SW480 (cell line): Measurements from ENCODE around the gene NAV2.

Experiments
- DNase-seq: peaks from one replicate; pipeline ENCODE4 v3.0.0-alpha.2; 2016; ENCODE audit warnings: low spot score

Gene NAV2

DNA sequence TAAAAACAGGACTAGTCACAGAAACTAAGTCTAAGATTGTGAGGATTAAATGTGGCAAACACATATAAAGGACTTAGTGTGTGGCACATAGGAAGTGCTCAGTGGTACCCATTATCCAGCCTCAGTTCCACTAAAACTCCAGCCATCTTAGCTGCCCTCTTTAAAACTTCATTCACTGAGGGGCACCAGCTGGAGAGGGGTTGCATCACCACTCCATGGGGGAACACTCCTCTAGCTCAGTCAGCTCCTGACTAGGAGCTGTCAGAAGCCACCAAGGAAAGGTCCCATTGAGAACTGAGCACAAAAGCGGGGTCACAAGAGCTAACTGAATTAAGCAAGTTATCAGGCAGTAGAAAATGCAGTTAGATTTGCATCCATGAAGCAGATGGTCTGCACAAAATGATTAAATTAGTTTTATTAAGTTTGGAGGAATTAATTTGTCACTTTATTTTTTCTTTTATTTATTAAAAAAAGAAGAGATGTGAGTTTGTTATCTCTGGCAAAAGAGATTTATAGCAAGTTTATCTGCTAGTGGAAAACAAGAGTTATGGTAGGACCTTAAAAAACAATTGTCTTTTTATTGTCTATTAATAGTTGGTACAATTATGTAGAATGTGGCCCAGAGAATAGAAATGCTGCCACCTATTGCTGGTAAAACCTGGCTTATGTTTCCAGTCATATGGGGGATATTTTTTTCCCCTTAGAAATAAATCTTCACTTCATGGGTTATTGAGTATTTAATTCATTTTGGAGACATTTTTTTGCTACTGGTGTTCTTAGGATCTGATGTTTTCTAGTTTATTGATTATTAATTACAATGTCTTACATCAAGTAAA lies 95.7 kb downstream of the NAV2 start:
- no peak for DNase-seq

GRCh38 chr11:19810852-19811251 lies 98.2 kb downstream of the NAV2 start:
- DNase-seq = no peak

DNA sequence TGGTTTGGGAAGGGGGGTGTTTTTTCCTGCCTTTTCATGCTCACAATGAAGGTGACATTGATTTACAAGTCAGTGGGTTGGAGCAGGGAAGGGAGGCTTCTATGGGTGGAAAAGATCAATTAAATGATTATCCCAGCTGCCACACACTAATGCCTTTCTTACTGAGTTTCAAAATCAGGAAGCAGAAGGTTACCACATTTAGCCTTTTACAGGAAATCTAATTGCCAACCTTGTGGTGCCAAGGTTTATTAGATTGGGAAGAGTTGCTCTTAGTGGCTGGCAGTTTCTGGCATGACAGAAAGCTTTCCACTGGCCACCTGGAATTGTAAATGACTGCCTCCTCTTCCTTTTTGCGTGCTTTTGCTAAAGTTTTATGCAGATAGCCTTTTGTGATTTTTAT lies 98.7 kb downstream of the NAV2 start:
- DNase-seq = no peak

DNA sequence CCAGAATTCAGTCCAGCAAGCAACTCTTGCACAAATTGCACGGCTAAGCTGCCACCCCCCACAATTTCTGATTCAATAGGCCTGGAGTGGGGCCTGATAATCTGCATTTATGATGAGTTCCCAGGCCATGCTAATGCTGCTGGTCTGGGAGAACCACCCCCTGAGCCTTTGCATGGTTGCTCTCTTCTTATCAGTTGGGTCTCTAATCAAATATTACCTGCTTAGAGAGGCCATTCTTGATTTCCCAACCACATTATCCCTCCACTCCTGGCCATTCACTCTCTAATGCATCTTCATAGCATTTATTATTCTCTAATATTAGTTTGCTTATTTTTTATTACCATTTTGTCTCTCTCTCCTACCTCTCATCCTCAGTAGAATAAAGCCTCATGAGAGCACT lies 99.5 kb downstream of the NAV2 start:
- DNase-seq = no peak

- DNase-seq = no peak
These were observed 100.1 kb downstream of the NAV2 start for GRCh38 chr11:19812710-19813109.

GRCh38 chr11:19813158-19813879 lies 100.7 kb downstream of the NAV2 start:
- peak; percentile 69 for DNase-seq

DNA sequence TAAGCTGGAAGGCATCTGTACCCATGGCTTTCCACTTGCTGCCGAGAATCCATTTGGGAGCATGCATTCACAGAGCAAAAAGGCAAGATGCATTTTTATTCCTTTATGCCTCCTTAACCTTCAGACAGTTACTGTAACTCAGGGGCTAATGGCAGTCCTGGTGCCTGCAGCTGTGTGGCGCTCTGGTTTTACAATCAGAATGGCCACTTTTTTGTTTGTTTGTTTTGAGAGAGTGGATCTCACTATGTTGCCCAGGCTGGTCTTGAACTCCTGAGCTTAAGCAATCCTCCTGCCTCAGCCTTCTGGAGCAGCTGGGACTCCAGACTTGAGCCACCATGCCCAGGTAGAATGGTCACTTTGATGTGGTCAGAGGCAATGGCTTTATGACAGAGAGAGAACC lies 101.8 kb downstream of the NAV2 start:
- DNase-seq = peak; percentile 27

DNA sequence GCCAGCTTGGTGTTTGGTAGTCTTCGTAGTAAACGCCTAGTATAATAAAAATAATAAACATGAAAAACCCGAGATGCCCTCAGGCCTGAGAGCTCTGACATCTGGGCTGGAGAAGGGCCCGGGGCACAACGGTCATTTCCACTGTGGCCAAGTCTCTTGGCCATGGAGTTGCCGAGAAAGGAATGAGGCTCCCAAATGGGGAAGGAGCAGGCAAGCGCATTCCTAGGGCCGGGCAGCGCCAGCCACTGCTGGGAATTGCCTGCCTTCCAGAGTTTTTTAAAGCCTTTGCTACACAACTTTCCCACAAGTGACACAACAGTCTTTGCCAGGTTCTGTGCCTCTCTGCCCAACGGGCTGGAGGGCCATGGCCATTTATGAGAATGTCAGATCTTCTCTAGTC lies 103.4 kb downstream of the NAV2 start:
- no peak for DNase-seq

DNA sequence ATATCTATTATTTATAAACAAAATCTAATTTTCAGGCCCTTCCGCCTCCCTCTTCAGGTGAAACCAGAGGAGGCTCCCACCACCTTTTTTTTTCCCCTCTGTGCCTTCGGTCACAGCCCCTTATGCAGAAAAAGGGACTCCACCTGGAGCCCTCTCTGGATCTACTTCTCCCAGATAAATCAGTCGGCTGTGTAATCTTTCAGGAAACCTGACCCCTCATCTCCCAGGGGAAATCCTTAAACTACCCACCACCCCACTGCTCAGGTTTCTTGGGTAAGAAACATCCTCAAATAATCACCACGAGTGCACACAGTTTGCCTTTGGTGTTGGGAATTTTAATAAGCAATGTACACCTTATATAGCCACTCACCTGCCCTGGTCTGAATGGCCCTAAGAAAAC lies 104.2 kb downstream of the NAV2 start:
- DNase-seq = no peak

GRCh38 chr11:19817265-19817851 lies 104.7 kb downstream of the NAV2 start:
- DNase-seq = no peak

GRCh38 chr11:19817870-19818269 lies 105.2 kb downstream of the NAV2 start:
- DNase-seq = no peak

DNA sequence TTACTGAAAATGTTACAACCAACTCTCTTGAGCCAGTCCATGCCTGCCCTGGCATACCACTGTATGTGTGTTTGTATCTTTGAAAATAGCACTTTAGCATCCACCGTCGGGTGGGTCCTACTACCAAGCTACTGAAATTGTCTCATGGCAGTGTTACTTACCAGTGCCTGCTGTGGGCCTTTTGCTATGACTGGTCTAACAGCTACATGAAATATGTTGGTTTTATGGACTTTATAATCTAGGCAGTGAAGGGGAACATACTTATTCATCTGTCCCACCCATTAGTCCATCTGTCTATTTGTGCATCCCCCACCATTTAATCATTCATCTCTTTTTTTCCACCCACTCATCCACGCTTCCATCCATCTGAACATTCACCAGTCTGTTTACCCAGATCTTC lies 106.0 kb downstream of the NAV2 start:
- no peak for DNase-seq

DNA sequence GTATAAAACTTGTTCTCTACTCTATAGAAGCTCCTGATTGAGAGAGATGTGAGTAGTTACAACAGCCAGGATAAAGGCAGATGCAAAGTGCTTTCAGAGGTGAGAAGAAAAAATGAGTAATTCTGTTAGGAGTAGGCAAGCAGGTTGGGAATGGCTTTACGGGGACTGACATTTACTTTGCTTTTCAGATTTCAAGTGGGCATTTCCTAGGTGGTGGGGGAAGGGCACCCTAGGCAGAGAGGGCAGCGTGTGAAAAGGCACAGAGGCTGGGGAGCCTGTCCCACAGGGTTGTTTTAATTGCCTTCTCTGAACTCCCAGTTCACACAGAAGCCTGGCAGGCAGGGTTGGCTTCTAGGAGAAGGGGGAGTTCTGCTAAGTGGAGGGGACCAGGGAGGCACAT lies 106.5 kb downstream of the NAV2 start:
- no peak for DNase-seq

DNA sequence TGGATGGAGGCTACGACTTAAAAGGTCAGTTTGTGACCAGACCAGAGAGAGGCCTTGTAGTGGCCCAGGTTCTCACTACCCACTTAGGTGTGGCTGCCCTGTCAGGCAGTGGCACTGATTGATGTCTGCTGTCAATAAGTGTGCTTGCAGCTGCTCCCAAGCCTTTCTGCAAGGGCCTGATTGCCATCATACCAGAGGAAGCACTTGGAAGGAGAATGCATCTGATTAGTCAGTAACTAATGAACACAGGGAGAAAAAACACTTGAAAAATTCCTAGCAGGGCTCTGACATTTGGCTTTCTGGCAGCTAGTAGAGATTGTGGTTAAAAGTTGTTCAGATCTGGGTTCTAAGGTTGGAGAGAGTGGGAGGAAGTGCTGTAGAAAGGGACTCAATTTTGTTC lies 107.5 kb downstream of the NAV2 start:
- DNase-seq = no peak

DNA sequence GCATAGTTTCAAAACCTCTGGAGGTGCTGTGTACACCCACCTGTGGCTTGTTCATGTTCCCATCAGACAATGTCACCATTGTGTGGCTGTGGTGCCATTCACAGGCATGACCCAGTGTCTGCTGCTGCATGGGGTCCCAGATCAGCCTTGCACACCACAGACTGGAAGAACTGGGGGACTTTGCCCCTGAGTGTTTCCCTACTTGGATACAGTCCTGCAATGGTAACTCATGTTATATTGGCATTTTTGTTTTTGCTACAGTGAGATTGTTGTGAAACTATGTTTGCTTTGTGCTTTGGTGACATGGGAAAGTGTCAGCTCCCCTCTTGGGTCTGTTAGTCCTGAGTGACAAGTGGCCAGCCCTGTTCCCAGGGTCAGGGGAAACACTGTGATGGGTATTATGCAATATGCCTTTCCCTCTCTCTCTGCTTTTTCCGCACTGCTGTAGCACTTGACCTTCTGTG lies 108.8 kb downstream of the NAV2 start:
- peak; percentile 77 for DNase-seq

GRCh38 chr11:19821993-19822392 lies 109.4 kb downstream of the NAV2 start:
- no peak for DNase-seq

- no peak for DNase-seq
These were observed 109.9 kb downstream of the NAV2 start for GRCh38 chr11:19822531-19822930.

DNA sequence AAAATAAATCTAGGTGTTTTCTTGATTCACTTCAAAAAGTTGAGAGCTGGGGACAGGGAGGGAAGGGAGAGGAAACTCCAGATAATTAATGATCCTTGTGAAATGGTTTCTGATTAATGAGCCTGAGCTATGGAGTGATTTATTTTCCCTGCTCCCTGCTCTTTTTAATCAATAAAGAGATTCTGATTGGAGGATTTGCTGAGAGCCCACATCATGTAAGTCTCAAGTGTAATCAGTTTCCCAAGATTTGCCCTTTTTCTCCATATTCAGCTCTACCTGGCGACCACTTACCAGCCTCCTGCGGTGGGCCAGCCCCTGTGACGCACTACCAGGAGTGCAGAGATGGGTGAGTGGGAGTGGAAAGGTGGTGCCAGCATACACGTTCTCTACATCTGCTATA lies 114.0 kb downstream of the NAV2 start:
- no peak for DNase-seq

DNA sequence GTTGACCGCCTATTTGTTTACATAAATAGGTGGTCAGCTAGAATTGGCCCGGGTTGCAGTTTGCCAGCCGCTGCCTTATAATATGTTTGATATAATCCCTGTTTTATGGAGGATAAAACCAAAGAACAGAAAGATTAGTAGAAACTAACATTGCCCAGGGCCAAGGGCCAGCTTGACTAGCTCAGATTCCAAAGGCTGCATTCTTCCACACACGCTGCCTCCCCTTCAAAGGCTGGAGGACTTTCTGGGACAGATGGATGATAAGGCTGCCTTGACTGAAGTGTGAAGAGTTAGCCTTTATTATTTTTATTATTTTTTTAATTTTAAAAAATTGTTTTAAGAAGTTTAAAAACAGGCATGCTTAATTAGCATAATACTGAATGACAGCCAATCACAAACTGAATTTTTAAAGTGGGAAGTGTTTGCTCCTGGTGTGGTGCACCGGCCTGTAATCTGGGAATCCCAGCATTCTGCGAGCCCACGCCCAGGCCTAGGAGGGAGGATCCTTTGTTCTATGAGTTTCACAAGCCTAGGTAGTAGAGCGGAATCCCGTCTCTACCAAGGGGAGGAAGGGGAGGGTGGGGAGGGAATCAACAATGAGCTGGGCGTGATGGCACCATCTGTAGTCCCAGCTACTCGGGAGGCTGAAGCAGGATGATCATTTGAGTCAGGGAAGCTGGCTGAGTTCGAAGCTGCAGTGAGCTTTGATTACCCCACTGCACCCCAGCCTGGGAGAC lies 114.9 kb downstream of the NAV2 start:
- no peak for DNase-seq

DNA sequence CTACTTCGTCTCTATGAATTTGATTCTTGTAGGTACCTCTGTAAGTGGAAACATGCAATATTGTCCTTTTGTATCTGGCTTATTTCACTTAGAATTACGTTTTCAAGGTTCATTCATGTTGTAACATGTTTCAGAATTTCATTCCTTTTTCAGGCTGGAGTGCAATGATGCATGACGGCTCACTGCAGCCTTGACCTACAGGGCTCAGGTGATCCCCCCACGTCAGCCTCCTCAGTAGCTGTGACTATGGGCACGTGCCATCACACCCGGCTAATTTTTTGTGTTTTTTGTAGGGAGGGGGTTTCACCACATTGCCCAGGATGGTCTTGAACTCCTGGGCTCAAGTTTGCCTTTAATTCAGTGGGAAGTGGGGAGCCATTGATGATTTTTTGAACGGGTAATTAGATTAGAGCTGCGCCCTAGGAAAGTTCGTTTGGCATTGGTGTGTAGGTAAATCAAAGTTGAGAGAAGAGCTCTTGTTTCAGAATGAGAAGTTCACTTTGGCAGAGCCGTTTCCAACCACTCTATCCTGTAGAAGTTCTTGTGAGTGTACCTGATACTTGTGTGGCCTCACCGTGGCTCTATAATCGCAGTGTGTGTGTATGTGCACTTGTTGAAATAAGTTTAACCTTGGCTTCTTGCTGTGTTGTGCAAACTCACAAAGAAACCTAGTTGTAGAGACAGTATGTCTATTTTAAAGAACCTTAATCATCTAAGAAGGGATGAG lies 115.9 kb downstream of the NAV2 start:
- no peak for DNase-seq

GRCh38 chr11:19829109-19829837 lies 116.6 kb downstream of the NAV2 start:
- DNase-seq = no peak
